ENCODE measurements around the gene IL13RA1.
A peak's percentile ranks its signal among the peaks of the same experiment; 100 is the strongest.

Gene IL13RA1

DNA sequence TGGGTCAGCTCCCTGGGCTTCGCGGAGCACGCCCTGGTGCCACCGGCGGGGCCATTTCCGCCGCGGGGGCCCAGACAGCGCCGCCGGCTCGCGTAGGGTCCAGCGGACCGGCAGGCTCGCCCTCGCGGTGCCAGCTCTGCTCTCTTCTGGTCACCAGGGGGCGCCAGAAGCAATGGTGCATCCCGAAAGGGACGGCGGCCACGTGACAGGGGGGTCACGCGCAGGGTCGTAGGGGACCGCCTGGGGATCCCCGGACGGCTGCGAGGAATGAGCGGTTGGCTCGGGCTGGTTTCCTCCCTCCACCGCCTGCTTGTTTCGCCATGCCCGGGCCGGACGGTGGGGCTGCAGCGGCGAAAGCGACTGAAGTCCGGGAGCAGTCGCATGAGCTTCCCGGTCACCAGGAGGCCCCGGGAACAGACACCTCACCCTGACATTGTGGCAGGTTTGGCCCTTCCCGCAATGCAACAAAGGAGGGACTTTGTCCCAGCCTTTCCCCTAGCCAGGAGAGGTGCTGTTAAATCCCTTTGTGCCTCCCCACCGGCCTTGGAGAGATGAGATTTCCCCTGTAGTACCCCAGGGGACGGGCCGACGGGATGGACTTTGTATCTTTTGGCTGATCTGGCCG, 112.0 kb downstream of the IL13RA1 start:
- TF ChIP-seq ZFX (IDR thresholded peaks at IDR 0.05; ENCODE audit: borderline replicate concordance): no peak
- TF ChIP-seq, protein P1, sequence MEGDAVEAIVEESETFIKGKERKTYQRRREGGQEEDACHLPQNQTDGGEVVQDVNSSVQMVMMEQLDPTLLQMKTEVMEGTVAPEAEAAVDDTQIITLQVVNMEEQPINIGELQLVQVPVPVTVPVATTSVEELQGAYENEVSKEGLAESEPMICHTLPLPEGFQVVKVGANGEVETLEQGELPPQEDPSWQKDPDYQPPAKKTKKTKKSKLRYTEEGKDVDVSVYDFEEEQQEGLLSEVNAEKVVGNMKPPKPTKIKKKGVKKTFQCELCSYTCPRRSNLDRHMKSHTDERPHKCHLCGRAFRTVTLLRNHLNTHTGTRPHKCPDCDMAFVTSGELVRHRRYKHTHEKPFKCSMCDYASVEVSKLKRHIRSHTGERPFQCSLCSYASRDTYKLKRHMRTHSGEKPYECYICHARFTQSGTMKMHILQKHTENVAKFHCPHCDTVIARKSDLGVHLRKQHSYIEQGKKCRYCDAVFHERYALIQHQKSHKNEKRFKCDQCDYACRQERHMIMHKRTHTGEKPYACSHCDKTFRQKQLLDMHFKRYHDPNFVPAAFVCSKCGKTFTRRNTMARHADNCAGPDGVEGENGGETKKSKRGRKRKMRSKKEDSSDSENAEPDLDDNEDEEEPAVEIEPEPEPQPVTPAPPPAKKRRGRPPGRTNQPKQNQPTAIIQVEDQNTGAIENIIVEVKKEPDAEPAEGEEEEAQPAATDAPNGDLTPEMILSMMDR (IDR thresholded peaks at IDR 0.05): peak; percentile 82
- H3K27ac ChIP-seq: no peak overlapping the region

Data from 22Rv1 (cell line).